ENCODE measurements around the gene CAMK1D. TPM values are rescaled to one million over a fixed set of nuclear protein-coding genes. Genes with fewer than 3 reads are reported as not detected.

Gene CAMK1D
- total RNA-seq, 1 experiment from 2014 or later, result 6.3 TPM

DNA sequence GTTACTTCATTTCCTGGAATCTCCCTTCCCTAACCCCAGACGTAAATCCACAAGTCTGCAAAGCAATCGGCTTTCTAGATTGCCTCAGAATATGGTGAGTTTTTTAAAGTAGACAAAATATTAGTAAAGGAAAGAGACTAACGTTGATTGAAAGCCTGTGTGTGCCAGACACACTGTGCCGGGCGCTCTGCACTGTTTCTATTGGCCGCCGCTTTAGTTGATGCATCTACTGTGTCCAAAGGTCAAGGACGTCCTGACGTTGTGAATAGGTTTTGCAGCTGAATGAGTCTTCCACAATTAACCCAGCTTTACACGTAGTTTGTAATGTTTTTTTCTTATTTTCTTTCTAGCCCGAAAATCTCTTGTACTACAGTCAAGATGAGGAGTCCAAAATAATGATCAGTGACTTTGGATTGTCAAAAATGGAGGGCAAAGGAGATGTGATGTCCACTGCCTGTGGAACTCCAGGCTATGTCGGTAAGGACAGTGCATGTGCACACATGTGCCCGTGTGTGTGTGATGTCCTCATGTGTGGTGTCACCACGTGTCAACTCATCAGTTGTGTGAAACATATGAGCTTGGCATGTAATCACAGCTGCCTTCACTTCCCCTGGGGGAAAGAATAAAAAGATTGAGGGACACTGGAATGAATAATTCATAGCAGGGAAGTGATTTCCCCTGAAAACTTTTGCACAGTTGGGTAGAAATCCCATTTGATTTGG, 420.1 kb downstream of the CAMK1D start:
- no peak overlapping the region for H4K91ac ChIP-seq (ENCODE audit: insufficient read length, low read depth, low read length)
- no peaks in the 10 kb centered on the region for H3K27me3 ChIP-seq (ENCODE audit: insufficient read depth, low read length)
- no peak overlapping the region for H3K23ac ChIP-seq (ENCODE audit: insufficient read length, low read depth, low read length)
- H3K14ac ChIP-seq (ENCODE audit: insufficient read depth, low read length), result no peak overlapping the region
- peaks cover 16% of the 10 kb centered on the region; the same call in 1 of the 2 replicates for H3K4me1 ChIP-seq (ENCODE audit: insufficient read depth, low read length)
- TF ChIP-seq, protein P1, sequence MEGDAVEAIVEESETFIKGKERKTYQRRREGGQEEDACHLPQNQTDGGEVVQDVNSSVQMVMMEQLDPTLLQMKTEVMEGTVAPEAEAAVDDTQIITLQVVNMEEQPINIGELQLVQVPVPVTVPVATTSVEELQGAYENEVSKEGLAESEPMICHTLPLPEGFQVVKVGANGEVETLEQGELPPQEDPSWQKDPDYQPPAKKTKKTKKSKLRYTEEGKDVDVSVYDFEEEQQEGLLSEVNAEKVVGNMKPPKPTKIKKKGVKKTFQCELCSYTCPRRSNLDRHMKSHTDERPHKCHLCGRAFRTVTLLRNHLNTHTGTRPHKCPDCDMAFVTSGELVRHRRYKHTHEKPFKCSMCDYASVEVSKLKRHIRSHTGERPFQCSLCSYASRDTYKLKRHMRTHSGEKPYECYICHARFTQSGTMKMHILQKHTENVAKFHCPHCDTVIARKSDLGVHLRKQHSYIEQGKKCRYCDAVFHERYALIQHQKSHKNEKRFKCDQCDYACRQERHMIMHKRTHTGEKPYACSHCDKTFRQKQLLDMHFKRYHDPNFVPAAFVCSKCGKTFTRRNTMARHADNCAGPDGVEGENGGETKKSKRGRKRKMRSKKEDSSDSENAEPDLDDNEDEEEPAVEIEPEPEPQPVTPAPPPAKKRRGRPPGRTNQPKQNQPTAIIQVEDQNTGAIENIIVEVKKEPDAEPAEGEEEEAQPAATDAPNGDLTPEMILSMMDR (conservative IDR thresholded peaks at IDR 0.05), result no peak
- H3K9ac ChIP-seq (ENCODE audit: extremely low read depth, insufficient read length, low read length), result no peak overlapping the region
- H3K23me2 ChIP-seq (ENCODE audit: insufficient read length, low read depth, low read length, poor library complexity, severe bottlenecking), result no peaks in the 10 kb centered on the region
- no peaks in the 10 kb centered on the region for H3K79me1 ChIP-seq (ENCODE audit: insufficient read depth, low read depth, low read length, poor library complexity, severe bottlenecking)
- no peak overlapping the region for H2BK12ac ChIP-seq (ENCODE audit: insufficient read length, low read depth, low read length)
- H2BK15ac ChIP-seq (ENCODE audit: low read depth, low read length), result no peak overlapping the region
- H3K9me3 Mint-ChIP-seq, result peaks cover 0 to 4% of the 10 kb centered on the region in 2 experiments; a peak in 2 of 5 replicates
- no peak overlapping the region for H3K4me3 Mint-ChIP-seq
- H4K8ac ChIP-seq (replicated peaks; ENCODE audit: insufficient read length, low read depth, low read length), result no peak overlapping the region
- no peak overlapping the region for H2BK120ac ChIP-seq (ENCODE audit: low read depth, low read length, poor library complexity, severe bottlenecking)
- no peaks in the 10 kb centered on the region for H3K79me2 ChIP-seq (ENCODE audit: insufficient read depth, low read length)
- H3K27ac ChIP-seq (ENCODE audit: insufficient read length, low read depth, low read length), result no peak overlapping the region
- no peaks in the 10 kb centered on the region for H3K9me3 ChIP-seq (ENCODE audit: control insufficient read depth, low read depth, low read length)
- H2BK20ac ChIP-seq (ENCODE audit: low read depth, low read length, poor library complexity, severe bottlenecking), result no peak overlapping the region
- no peak overlapping the region for H2BK5ac ChIP-seq (ENCODE audit: insufficient read length, low read length)
- H3K36me3 Mint-ChIP-seq (ENCODE audit: insufficient read depth in 1 of 3, low read depth in 3 of 3), result peaks cover 0 to 7% (median 7%) of the 10 kb centered on the region in 3 experiments; a peak in 4 of 7 replicates
- H4K20me1 ChIP-seq (ENCODE audit: control insufficient read depth, insufficient read depth, insufficient read length), result no peaks in the 10 kb centered on the region
- no peak overlapping the region for H2AFZ ChIP-seq (ENCODE audit: low read length)
- no peak overlapping the region for H3K4me2 ChIP-seq (ENCODE audit: insufficient read depth, insufficient read length, low read length)
- no peak overlapping the region for H3T11ph ChIP-seq (ENCODE audit: low read length)
- no peak for DNase-seq
- peak overlapping the region in 1 of 3 experiments; percentile 57; a peak in 2 of 7 replicates for H3K27ac Mint-ChIP-seq
- H3K56ac ChIP-seq (ENCODE audit: insufficient read length, low read depth, low read length), result no peak overlapping the region
- peaks cover 54 to 68% of the 10 kb centered on the region in 2 experiments for H3K4me1 Mint-ChIP-seq
- H3K27me3 Mint-ChIP-seq (ENCODE audit: low read depth), result peaks cover 10% of the 10 kb centered on the region
- H3K18ac ChIP-seq (ENCODE audit: insufficient read length, low read depth, low read length), result no peak overlapping the region
- no CpG with 5 or more reads among the region's 14 CpGs for WGBS (ENCODE audit: extremely low coverage, insufficient read length, low lambda C conversion rate)
- H4K5ac ChIP-seq (ENCODE audit: insufficient read length, low read depth, low read length), result no peak overlapping the region
- H3K4ac ChIP-seq (ENCODE audit: low read depth, low read length), result no peak overlapping the region
- no peak overlapping the region for H2AK5ac ChIP-seq (ENCODE audit: insufficient read length, low read length)

All from H9 (cell line).